Upper lobe of left lung (tissue), 4 donors: ENCODE results near the gene BCKDK.

Experiments used
- POLR2A ChIP-seq, 4 donors: fragments of 450-650 bp; IDR thresholded peaks; one replicate each; pipeline ENCODE4 v1.5.1; 2016 to 2017; ENCODE audit warnings: antibody characterized with exemption in 4 of 4, mild to moderate bottlenecking in 2 of 4
- TF ChIP-seq, protein P1 (sequence below), 6 experiments: fragments of 450-650 bp in 4 of 6; fragments of 200-600 bp in 2 of 6; sonication (generic) in 2 of 6; IDR thresholded peaks; one replicate each; pipeline ENCODE4 v1.5.1; 2016 to 2019; ENCODE audit warnings: antibody characterized with exemption in 6 of 6

DNA sequence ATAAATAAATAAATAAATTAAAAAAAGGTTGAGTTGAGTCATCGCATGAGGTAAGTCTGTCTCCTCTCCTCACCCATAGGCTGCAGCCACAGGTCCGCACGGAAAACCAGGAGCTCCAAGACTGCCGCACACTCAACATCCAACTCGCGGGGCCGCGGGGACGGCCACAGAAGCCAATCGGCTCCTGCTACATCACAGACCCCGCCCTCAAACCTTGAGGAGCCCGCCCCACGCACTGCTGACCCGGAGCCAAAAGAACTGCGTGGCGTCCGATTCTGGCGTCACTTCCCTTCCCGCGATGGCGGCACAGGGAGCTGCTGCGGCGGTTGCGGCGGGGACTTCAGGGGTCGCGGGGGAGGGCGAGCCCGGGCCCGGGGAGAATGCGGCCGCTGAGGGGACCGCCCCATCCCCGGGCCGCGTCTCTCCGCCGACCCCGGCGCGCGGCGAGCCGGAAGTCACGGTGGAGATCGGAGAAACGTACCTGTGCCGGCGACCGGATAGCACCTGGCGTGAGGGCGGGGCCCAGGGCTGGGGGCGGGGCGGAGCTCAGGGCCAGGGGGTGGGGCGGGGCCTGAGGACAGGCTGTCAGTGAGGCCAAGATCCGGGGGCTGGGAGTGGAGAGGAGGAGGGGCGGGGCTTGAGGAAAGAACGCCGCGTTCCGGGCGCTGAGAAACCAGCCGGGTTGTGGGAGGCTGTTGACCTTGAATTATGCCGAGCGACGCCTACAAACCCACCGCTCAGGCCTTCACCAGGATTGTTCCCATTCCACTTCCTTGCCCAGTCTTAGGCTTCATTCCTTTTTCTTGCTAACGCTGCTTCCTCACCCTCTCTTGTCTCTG lies 9.4 kb downstream of the BCKDK start, which contains the start of gene KAT8:
- peak in 3 of 4 donors; percentile 53 to 95 (median 93) for TF ChIP-seq POLR2A (IDR thresholded peaks at IDR 0.05)
- TF ChIP-seq, protein P1, sequence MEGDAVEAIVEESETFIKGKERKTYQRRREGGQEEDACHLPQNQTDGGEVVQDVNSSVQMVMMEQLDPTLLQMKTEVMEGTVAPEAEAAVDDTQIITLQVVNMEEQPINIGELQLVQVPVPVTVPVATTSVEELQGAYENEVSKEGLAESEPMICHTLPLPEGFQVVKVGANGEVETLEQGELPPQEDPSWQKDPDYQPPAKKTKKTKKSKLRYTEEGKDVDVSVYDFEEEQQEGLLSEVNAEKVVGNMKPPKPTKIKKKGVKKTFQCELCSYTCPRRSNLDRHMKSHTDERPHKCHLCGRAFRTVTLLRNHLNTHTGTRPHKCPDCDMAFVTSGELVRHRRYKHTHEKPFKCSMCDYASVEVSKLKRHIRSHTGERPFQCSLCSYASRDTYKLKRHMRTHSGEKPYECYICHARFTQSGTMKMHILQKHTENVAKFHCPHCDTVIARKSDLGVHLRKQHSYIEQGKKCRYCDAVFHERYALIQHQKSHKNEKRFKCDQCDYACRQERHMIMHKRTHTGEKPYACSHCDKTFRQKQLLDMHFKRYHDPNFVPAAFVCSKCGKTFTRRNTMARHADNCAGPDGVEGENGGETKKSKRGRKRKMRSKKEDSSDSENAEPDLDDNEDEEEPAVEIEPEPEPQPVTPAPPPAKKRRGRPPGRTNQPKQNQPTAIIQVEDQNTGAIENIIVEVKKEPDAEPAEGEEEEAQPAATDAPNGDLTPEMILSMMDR (IDR thresholded peaks at IDR 0.05): peak in 2 of 6 experiments; percentile 7 to 16
